Measurements from ENCODE around the gene CELF4.

The CELF4 gene

DNA sequence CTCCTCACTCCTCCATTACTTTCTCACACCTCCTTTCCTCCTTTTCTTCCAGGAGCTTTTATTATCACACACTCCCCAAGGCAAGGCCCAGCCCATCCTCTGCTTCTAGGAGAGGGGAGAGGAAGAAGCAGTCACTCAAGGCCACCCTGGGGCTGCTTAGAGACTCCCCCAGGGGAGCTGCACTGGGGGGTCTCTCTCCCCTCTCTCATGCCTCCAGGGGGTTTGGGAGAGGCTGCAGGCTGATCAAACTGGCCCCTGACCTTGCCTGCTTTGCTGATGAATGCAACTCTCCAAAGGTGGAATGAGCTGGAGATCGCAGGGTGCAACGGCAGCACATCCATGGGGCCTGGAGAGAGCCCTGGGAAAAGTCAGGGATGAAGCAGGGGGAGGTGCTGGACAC, 216.9 kb downstream of the CELF4 start:
- Histone ChIP-seq H3K27ac (ENCODE audit: low read depth in 2 of 2, low read length in 2 of 2) (no peak overlapping the region), H3K9me3 (ENCODE audit: control insufficient read depth in 2 of 2, low read length in 2 of 2) (no peaks in the 10 kb centered on the region), H3K27me3 (ENCODE audit: control insufficient read depth in 2 of 2, insufficient read depth in 2 of 2, low read length in 2 of 2) (peaks cover 0 to 9% of the 10 kb centered on the region in 2 donors), H3K9ac (ENCODE audit: low read depth in 1 of 2, low read length in 2 of 2) (no peak overlapping the region), H3K4me1 (ENCODE audit: control insufficient read depth in 2 of 2, insufficient read depth in 2 of 2, low read length in 2 of 2) (no peaks in the 10 kb centered on the region), H3K4me3 (ENCODE audit: low read length in 2 of 2) (no peak overlapping the region), H3K36me3 (ENCODE audit: control insufficient read depth in 2 of 2, insufficient read depth in 2 of 2, low read length in 2 of 2) (no peaks in the 10 kb centered on the region)

- Histone ChIP-seq H3K36me3 (ENCODE audit: control insufficient read depth in 2 of 2, insufficient read depth in 2 of 2, low read length in 2 of 2) (no peaks in the 10 kb centered on the region), H3K27ac (ENCODE audit: low read depth in 2 of 2, low read length in 2 of 2) (no peak overlapping the region), H3K4me3 (ENCODE audit: low read length in 2 of 2) (no peak overlapping the region), H3K27me3 (ENCODE audit: control insufficient read depth in 2 of 2, insufficient read depth in 2 of 2, low read length in 2 of 2) (peaks cover 3 to 13% of the 10 kb centered on the region in 2 donors), H3K9ac (ENCODE audit: low read depth in 1 of 2, low read length in 2 of 2) (no peak overlapping the region), H3K4me1 (ENCODE audit: control insufficient read depth in 2 of 2, insufficient read depth in 2 of 2, low read length in 2 of 2) (no peaks in the 10 kb centered on the region), H3K9me3 (ENCODE audit: control insufficient read depth in 2 of 2, low read length in 2 of 2) (no peaks in the 10 kb centered on the region)
Observed at GRCh38 chr18:37346048-37346447, 219.6 kb downstream of the CELF4 start.

- no peak overlapping the region for H3K27ac ChIP-seq (ENCODE audit: low read depth in 2 of 2, low read length in 2 of 2)
- H3K27me3 ChIP-seq (ENCODE audit: control insufficient read depth in 2 of 2, insufficient read depth in 2 of 2, low read length in 2 of 2), result peaks cover 3 to 13% of the 10 kb centered on the region in 2 donors
- no peaks in the 10 kb centered on the region for H3K36me3 ChIP-seq (ENCODE audit: control insufficient read depth in 2 of 2, insufficient read depth in 2 of 2, low read length in 2 of 2)
- no peaks in the 10 kb centered on the region for H3K9me3 ChIP-seq (ENCODE audit: control insufficient read depth in 2 of 2, low read length in 2 of 2)
- H3K9ac ChIP-seq (ENCODE audit: low read depth in 1 of 2, low read length in 2 of 2), result no peak overlapping the region
- no peak overlapping the region for H3K4me3 ChIP-seq (ENCODE audit: low read length in 2 of 2)
- H3K4me1 ChIP-seq (ENCODE audit: control insufficient read depth in 2 of 2, insufficient read depth in 2 of 2, low read length in 2 of 2), result no peaks in the 10 kb centered on the region
Observed at GRCh38 chr18:37343542-37343851, 222.1 kb downstream of the CELF4 start.

- peaks cover 3 to 13% of the 10 kb centered on the region in 2 donors for H3K27me3 ChIP-seq (ENCODE audit: control insufficient read depth in 2 of 2, insufficient read depth in 2 of 2, low read length in 2 of 2)
- no peak overlapping the region for H3K27ac ChIP-seq (ENCODE audit: low read depth in 2 of 2, low read length in 2 of 2)
- H3K4me1 ChIP-seq (ENCODE audit: control insufficient read depth in 2 of 2, insufficient read depth in 2 of 2, low read length in 2 of 2), result no peaks in the 10 kb centered on the region
- no peaks in the 10 kb centered on the region for H3K9me3 ChIP-seq (ENCODE audit: control insufficient read depth in 2 of 2, low read length in 2 of 2)
- no peak overlapping the region for H3K9ac ChIP-seq (ENCODE audit: low read depth in 1 of 2, low read length in 2 of 2)
- H3K36me3 ChIP-seq (ENCODE audit: control insufficient read depth in 2 of 2, insufficient read depth in 2 of 2, low read length in 2 of 2), result no peaks in the 10 kb centered on the region
- H3K4me3 ChIP-seq (ENCODE audit: low read length in 2 of 2), result no peak overlapping the region
Observed at GRCh38 chr18:37341473-37342086, 224.0 kb downstream of the CELF4 start.

GRCh38 chr18:37341016-37341415, 224.6 kb downstream of the CELF4 start:
- H3K27ac ChIP-seq (ENCODE audit: low read depth in 2 of 2, low read length in 2 of 2), result no peak overlapping the region
- H3K4me3 ChIP-seq (ENCODE audit: low read length in 2 of 2), result no peak overlapping the region
- no peaks in the 10 kb centered on the region for H3K9me3 ChIP-seq (ENCODE audit: control insufficient read depth in 2 of 2, low read length in 2 of 2)
- no peaks in the 10 kb centered on the region for H3K4me1 ChIP-seq (ENCODE audit: control insufficient read depth in 2 of 2, insufficient read depth in 2 of 2, low read length in 2 of 2)
- H3K9ac ChIP-seq (ENCODE audit: low read depth in 1 of 2, low read length in 2 of 2), result no peak overlapping the region
- peaks cover 3 to 11% of the 10 kb centered on the region in 2 donors for H3K27me3 ChIP-seq (ENCODE audit: control insufficient read depth in 2 of 2, insufficient read depth in 2 of 2, low read length in 2 of 2)
- H3K36me3 ChIP-seq (ENCODE audit: control insufficient read depth in 2 of 2, insufficient read depth in 2 of 2, low read length in 2 of 2), result no peaks in the 10 kb centered on the region

DNA sequence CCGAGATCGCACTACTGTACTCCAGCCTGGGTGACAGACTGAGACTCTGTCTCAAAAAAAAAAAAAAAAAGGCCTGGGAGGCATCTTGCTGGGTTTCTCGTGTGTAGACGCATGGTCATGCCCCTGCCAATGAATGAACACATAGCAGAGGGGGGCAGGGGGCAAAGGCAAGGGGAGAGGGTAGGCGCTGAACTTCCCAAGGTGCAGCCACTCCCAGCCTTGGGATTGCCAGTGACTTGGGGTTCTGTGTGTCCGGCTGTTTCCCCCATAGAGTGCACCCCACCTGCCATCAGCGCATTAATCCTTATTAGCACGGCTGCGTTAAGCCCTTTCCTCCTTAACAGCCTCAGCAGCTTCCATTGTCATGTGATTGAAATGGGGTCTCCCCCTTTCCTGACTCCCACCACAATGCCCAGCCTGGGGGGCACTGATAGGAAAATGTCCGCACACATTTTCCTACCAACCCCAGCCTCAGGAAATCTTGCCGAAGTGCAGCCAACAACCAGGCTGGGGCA, 225.8 kb downstream of the CELF4 start:
- Histone ChIP-seq H3K27me3 (ENCODE audit: control insufficient read depth in 2 of 2, insufficient read depth in 2 of 2, low read length in 2 of 2) (peaks cover 3 to 9% of the 10 kb centered on the region in 2 donors), H3K4me3 (ENCODE audit: low read length in 2 of 2) (no peak overlapping the region), H3K9ac (ENCODE audit: low read depth in 1 of 2, low read length in 2 of 2) (no peak overlapping the region), H3K36me3 (ENCODE audit: control insufficient read depth in 2 of 2, insufficient read depth in 2 of 2, low read length in 2 of 2) (no peaks in the 10 kb centered on the region), H3K27ac (ENCODE audit: low read depth in 2 of 2, low read length in 2 of 2) (no peak overlapping the region), H3K4me1 (ENCODE audit: control insufficient read depth in 2 of 2, insufficient read depth in 2 of 2, low read length in 2 of 2) (no peaks in the 10 kb centered on the region), H3K9me3 (ENCODE audit: control insufficient read depth in 2 of 2, low read length in 2 of 2) (no peaks in the 10 kb centered on the region)

- no peaks in the 10 kb centered on the region for H3K36me3 ChIP-seq (ENCODE audit: control insufficient read depth in 2 of 2, insufficient read depth in 2 of 2, low read length in 2 of 2)
- no peaks in the 10 kb centered on the region for H3K4me1 ChIP-seq (ENCODE audit: control insufficient read depth in 2 of 2, insufficient read depth in 2 of 2, low read length in 2 of 2)
- H3K9me3 ChIP-seq (ENCODE audit: control insufficient read depth in 2 of 2, low read length in 2 of 2), result no peaks in the 10 kb centered on the region
- no peak overlapping the region for H3K4me3 ChIP-seq (ENCODE audit: low read length in 2 of 2)
- H3K9ac ChIP-seq (ENCODE audit: low read depth in 1 of 2, low read length in 2 of 2), result no peak overlapping the region
- no peaks in the 10 kb centered on the region for H3K27me3 ChIP-seq (ENCODE audit: control insufficient read depth in 2 of 2, insufficient read depth in 2 of 2, low read length in 2 of 2)
- no peak overlapping the region for H3K27ac ChIP-seq (ENCODE audit: low read depth in 2 of 2, low read length in 2 of 2)
Observed at GRCh38 chr18:37336568-37337285, 228.9 kb downstream of the CELF4 start.

DNA sequence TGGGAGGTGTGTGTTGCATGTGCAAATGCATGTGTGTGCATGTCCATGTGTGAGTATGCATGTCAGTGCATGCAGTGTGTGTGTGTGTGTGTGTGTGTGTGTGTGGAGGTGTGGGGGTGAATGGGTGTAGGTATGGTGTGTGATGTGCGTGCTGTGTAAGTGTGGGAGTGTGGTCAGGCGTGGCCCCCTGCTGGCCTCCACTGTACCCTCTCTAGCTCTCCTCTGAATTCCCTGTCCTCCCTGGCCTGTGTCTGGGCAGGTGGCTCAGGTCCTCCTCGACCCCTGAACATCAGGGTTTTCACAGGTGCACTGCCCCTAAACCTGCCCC, 230.2 kb downstream of the CELF4 start:
- Histone ChIP-seq H3K27me3 (ENCODE audit: control insufficient read depth in 2 of 2, insufficient read depth in 2 of 2, low read length in 2 of 2) (no peaks in the 10 kb centered on the region), H3K4me3 (ENCODE audit: low read length in 2 of 2) (no peak overlapping the region), H3K36me3 (ENCODE audit: control insufficient read depth in 2 of 2, insufficient read depth in 2 of 2, low read length in 2 of 2) (no peaks in the 10 kb centered on the region), H3K4me1 (ENCODE audit: control insufficient read depth in 2 of 2, insufficient read depth in 2 of 2, low read length in 2 of 2) (no peaks in the 10 kb centered on the region), H3K9me3 (ENCODE audit: control insufficient read depth in 2 of 2, low read length in 2 of 2) (no peaks in the 10 kb centered on the region), H3K9ac (ENCODE audit: low read depth in 1 of 2, low read length in 2 of 2) (no peak overlapping the region), H3K27ac (ENCODE audit: low read depth in 2 of 2, low read length in 2 of 2) (no peak overlapping the region)

DNA sequence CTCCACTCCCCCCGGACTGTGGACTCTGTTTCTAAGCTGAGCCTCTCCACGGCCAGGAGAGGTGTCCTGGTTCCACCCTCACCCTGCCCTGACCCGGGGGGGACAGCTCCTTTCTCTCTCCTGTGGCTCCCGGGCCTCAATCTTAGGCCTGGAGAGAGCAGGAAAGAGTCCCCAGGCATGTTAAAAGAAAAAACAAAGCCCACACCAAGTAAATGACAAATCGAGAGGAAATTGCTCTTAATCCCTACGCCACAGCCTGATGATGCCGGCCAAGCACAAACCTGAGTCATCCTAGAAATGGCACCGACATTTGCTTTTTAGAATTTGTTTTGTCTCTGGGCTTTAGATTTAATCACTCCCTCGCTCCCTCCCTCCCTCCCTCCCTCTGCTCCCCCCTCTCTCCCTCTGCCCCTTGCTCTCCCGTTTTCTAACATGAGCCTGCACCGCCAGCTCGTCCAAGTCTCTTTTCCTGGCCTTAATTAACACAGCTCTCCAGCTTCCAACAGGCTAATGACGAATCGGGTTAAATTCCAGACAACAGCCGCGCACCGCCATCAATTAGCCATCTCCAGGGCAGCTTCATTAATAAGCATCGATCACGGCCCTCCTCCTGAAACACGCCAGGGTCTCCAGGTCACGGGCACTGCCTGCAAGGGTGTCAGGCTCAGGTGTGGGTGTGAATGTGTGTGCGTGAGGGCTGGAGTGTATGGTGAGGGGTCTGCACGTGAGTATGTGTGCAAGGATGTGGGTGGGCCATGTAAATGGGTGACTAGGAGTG, 230.8 kb downstream of the CELF4 start:
- Histone ChIP-seq H3K27me3 (ENCODE audit: control insufficient read depth in 2 of 2, insufficient read depth in 2 of 2, low read length in 2 of 2) (no peaks in the 10 kb centered on the region), H3K4me1 (ENCODE audit: control insufficient read depth in 2 of 2, insufficient read depth in 2 of 2, low read length in 2 of 2) (no peaks in the 10 kb centered on the region), H3K9me3 (ENCODE audit: control insufficient read depth in 2 of 2, low read length in 2 of 2) (no peaks in the 10 kb centered on the region), H3K27ac (ENCODE audit: low read depth in 2 of 2, low read length in 2 of 2) (no peak overlapping the region), H3K9ac (ENCODE audit: low read depth in 1 of 2, low read length in 2 of 2) (no peak overlapping the region), H3K36me3 (ENCODE audit: control insufficient read depth in 2 of 2, insufficient read depth in 2 of 2, low read length in 2 of 2) (no peaks in the 10 kb centered on the region), H3K4me3 (ENCODE audit: low read length in 2 of 2) (no peak overlapping the region)

All from mucosa of rectum (tissue), 2 donors.